ENCODE results near the gene KLF1.

GRCh38 chr19:12913011-12913561 is 26.1 kb upstream of the KLF1 start:
- TF ChIP-seq CTCF (CRISPR knock-in tag; IDR thresholded peaks at IDR 0.05) (no peak), TP53 (CRISPR knock-in tag; conservative IDR thresholded peaks at IDR 0.05) (no peak), GMEB1 (CRISPR knock-in tag; IDR thresholded peaks at IDR 0.05; ENCODE audit: borderline replicate concordance) (no peak), SUZ12 (IDR thresholded peaks at IDR 0.05; ENCODE audit: low read depth, low read length) (no peak), FLYWCH1 (CRISPR knock-in tag; IDR thresholded peaks at IDR 0.05) (no peak)
